Measurements from ENCODE around the gene MCAT. TPM values are rescaled to one million over a fixed set of nuclear protein-coding genes. Genes with fewer than 3 reads are reported as not detected.

MCAT gene
- total RNA-seq, 1 donor from 2014 or later, result 24.0 TPM

DNA sequence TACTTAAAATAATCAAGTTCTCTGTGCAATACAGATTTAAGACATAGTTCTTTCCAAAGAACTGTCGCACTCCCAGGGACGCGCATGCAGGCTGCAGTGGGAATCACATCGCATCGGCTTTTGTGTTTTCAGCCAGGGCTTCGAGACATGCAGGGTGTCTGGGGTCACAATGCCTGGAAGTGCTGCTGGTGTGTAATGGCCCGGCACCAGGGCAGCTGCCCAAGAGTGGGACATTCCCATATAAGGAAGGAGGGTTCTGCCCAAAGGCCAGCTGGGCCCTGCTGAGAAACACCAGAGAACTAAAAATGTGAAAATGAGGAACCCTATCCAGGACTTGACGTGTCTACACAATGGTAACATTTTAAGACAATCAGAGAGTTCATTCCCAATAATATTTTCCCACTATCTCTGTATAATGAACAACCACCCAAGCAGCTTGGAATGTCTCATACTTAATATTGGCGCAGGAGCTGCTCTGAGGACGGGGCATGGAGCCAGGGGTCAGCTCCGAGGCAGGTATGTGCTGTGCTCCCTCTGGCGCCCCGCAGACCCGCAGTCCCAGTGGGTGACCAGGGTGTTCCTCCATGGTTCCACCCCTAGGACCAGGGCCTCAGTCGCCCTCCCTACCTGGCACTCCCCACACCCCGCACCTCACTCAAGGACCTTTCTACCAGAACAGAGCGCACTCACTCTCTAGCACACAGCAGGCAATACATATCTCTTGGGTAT is 11.3 kb downstream of the MCAT start:
- Mint-ChIP-seq H3K9me3 (no peaks in the 10 kb centered on the region), H3K4me1 (ENCODE audit: unreplicated experiment) (no peaks in the 10 kb centered on the region), H3K4me3 (no peak overlapping the region), H3K27me3 (no peaks in the 10 kb centered on the region), H3K36me3 (peaks cover 3% of the 10 kb centered on the region), H3K27ac (no peak overlapping the region)
- TF ChIP-seq, protein P1, sequence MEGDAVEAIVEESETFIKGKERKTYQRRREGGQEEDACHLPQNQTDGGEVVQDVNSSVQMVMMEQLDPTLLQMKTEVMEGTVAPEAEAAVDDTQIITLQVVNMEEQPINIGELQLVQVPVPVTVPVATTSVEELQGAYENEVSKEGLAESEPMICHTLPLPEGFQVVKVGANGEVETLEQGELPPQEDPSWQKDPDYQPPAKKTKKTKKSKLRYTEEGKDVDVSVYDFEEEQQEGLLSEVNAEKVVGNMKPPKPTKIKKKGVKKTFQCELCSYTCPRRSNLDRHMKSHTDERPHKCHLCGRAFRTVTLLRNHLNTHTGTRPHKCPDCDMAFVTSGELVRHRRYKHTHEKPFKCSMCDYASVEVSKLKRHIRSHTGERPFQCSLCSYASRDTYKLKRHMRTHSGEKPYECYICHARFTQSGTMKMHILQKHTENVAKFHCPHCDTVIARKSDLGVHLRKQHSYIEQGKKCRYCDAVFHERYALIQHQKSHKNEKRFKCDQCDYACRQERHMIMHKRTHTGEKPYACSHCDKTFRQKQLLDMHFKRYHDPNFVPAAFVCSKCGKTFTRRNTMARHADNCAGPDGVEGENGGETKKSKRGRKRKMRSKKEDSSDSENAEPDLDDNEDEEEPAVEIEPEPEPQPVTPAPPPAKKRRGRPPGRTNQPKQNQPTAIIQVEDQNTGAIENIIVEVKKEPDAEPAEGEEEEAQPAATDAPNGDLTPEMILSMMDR (conservative IDR thresholded peaks at IDR 0.05), result no peak
- no peak for DNase-seq (ENCODE audit: extremely low spot score, unreplicated experiment)

DNA sequence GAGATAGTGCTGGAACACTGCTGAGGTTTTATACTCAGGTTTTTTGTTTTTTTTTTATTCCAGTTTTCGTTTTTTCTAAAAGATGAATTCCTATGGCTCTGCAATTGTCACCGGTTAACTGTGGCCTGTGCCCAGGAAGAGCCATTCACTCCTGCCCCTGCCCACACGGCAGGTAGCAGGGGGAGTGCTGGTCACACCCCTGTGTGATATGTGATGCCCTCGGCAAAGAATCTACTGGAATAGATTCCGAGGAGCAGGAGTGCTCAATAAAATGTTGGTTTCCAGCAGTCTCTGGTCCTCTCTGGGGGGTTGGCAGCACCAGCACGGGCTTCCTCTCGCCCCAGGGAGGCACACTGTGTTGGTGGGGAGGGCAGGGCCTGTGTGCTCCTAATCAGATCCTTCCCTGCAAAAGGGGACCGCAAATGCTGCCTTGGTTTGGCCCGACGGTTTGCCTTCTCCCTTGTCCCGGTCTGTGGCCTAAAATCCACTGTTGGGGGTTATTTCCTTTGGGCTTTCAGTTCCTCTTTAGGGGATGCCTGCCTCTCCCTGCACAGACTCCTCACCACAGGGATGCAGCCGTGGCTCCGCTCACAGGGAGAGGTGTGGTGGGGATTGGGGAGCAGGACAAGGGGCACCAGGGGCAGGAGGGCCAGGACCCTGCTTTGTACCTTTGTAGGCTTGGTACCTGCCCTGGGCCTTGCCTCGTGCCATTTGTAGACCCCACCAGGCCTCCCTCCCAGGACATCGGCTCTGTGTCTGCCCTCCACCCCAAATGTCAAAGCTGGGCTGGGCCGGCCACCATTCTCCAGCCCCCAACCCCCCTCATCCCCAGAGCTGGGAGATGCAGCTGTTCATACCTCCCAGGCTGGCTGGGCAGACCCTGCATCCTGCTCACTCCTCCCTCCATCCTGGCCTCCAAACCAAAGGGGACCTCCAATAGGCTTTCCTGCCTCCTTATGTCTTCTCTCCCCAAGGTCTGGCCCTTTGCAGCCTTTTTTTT is 13.5 kb downstream of the MCAT start:
- H3K27ac Mint-ChIP-seq, result peak overlapping the region; percentile 82
- peaks cover 3% of the 10 kb centered on the region for H3K36me3 Mint-ChIP-seq
- no peak for DNase-seq (ENCODE audit: extremely low spot score, unreplicated experiment)
- TF ChIP-seq, protein P1 (conservative IDR thresholded peaks at IDR 0.05), result no peak
- H3K27me3 Mint-ChIP-seq, result no peaks in the 10 kb centered on the region
- no peaks in the 10 kb centered on the region for H3K9me3 Mint-ChIP-seq
- H3K4me3 Mint-ChIP-seq, result peak overlapping the region; percentile 59
- H3K4me1 Mint-ChIP-seq (ENCODE audit: unreplicated experiment), result no peaks in the 10 kb centered on the region

DNA sequence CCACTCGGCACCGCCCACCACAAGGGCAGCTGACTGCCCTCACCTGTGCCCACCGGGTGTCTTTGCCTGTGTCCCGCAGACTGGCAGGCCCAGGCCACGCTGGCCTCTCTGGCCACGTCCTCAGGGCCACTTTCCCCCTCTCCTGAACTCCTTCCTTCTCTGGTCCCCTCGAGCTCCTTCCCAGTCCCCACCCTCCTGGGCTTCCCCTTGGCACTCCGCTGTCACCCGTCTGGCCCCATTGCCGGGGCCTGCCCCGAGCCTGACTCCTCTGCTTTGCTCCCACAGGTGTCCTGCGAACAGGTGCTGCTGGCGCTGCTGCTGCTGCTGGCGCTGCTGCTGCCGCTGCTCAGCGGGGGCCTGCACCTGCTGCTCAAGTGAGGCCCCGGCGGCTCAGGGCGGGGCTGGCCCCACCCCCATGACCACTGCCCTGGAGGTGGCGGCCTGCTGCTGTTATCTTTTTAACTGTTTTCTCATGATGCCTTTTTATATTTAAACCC is 14.2 kb downstream of the MCAT start:
- TF ChIP-seq, protein P1 (conservative IDR thresholded peaks at IDR 0.05), result no peak
- peak overlapping the region; percentile 59 for H3K4me3 Mint-ChIP-seq
- H3K36me3 Mint-ChIP-seq, result peaks cover 3% of the 10 kb centered on the region
- H3K27me3 Mint-ChIP-seq, result no peaks in the 10 kb centered on the region
- DNase-seq (ENCODE audit: extremely low spot score, unreplicated experiment), result no peak
- H3K4me1 Mint-ChIP-seq (ENCODE audit: unreplicated experiment), result no peaks in the 10 kb centered on the region
- peak overlapping the region; percentile 82 for H3K27ac Mint-ChIP-seq
- no peaks in the 10 kb centered on the region for H3K9me3 Mint-ChIP-seq

DNA sequence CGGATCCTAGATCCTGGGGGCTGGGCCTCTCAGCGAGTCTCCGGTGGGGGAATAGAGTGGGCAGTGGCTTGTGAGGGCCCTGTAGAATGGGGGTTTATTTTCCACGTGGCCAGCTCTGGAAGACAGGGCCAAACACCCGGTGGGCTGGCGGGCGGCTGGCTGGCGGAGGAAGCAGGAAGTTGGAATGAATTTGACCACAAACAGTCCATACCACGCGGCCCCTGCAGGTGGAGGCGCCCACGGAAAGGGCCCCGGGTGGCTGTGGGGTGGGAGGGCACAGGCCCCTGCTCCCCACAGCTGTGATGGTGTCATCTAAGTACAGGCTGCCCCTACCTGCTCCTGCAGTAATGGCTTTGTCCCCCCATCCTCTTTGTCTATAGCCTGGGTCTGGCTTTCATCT is 15.1 kb downstream of the MCAT start:
- Mint-ChIP-seq H3K9me3 (no peaks in the 10 kb centered on the region), H3K4me3 (no peak overlapping the region), H3K4me1 (ENCODE audit: unreplicated experiment) (no peaks in the 10 kb centered on the region), H3K36me3 (no peaks in the 10 kb centered on the region), H3K27me3 (no peaks in the 10 kb centered on the region), H3K27ac (peak overlapping the region; percentile 94)
- TF ChIP-seq, protein P1 (conservative IDR thresholded peaks at IDR 0.05), result no peak
- no peak for DNase-seq (ENCODE audit: extremely low spot score, unreplicated experiment)

DNA sequence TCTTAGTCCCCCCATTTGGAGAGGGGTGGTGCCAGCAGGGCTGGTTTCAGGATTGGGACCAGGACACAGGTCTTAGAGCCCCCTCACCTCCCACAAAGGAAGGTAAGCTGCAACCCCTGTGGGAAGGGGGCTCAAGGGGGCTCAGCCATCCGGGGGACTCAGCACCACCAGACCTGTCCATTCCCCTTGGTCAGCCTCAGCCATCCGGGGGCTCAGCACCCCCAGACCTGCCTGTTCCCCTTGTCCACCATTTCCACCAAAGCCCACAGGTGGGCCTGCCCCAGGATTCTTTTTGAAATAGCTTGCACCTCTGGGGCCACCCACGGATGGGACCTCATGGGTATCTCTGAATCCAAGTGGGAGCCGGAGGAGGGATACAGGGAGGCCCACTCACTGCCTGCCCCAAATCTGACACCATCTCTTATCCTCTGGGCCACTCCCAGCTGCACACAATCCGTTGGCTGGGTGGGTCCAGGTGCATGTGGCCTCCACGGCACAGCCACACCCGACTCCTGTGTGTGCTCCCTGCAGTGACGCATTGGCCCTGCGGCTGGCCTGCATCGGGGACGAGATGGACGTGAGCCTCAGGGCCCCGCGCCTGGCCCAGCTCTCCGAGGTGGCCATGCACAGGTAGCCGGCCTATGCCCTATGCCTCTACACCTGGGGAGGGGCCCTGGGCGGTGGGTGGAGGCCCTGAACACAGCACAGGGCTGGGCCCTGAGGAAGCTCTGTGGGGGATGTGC is 15.9 kb downstream of the MCAT start:
- Mint-ChIP-seq H3K27ac (peak overlapping the region; percentile 94), H3K4me1 (ENCODE audit: unreplicated experiment) (no peaks in the 10 kb centered on the region), H3K9me3 (no peaks in the 10 kb centered on the region), H3K36me3 (no peaks in the 10 kb centered on the region), H3K27me3 (no peaks in the 10 kb centered on the region), H3K4me3 (peak overlapping the region; percentile 60)
- no peak for DNase-seq (ENCODE audit: extremely low spot score, unreplicated experiment)
- TF ChIP-seq, protein P1 (conservative IDR thresholded peaks at IDR 0.05), result no peak

Measured in type B pancreatic cell (in vitro differentiated cells).